Activated CD8-positive, alpha-beta T cell treated with anti-CD3 and anti-CD28 coated beads for 36 hours (primary cell): ENCODE data around the gene ZNF816. TPM values are rescaled to one million over a fixed set of nuclear protein-coding genes. Genes with fewer than 3 reads are reported as not detected.
A peak's percentile ranks its signal among the peaks of the same experiment; 100 is the strongest.
"Not testable (repeated sequence)": the region's sequence is repeated elsewhere in the genome, so short reads cannot be mapped to it uniquely, and the experiment has no call there.

Experiments
- ATAC-seq: fragments of 200-7000 bp; cut with Tn5 transposase; one replicate; pipeline ENCODE4 v1.10.0; 2021; ENCODE audit warnings: mild to moderate bottlenecking, moderate library complexity
- CTCF ChIA-PET: fragments of 350-600 bp; sonication (Branson Sonifier 250); formaldehyde crosslinking; loops from one replicate; lab custom pipeline; 2021; ENCODE audit warnings: antibody characterized with exemption; lab: Charles Lee
- POLR2A ChIA-PET: fragments of 350-600 bp; sonication (Branson Sonifier 250); formaldehyde crosslinking; loops from one replicate; lab custom pipeline; 2021; ENCODE audit warnings: antibody characterized with exemption; lab: Charles Lee
- DNase-seq: peaks from one replicate; pipeline ENCODE4 v3.0.0-alpha.2; 2020
- H3K27ac Mint-ChIP-seq: one replicate; pipeline ENCODE4 v1.8.0; 2021; ENCODE audit warnings: mild to moderate bottlenecking, mixed read lengths
- H3K27me3 Mint-ChIP-seq: one replicate; pipeline ENCODE4 v1.8.0; 2021; ENCODE audit warnings: mixed read lengths
- H3K36me3 Mint-ChIP-seq: one replicate; pipeline ENCODE4 v1.8.0; 2021; ENCODE audit warnings: low read depth, mixed read lengths
- H3K4me1 Mint-ChIP-seq: one replicate; pipeline ENCODE4 v1.8.0; 2021; ENCODE audit warnings: low read depth, mixed read lengths
- H3K4me3 Mint-ChIP-seq: one replicate; pipeline ENCODE4 v1.8.0; 2021; ENCODE audit warnings: mild to moderate bottlenecking, moderate library complexity, mixed read lengths
- H3K9me3 Mint-ChIP-seq: one replicate; pipeline ENCODE4 v1.8.0; 2021; ENCODE audit warnings: mixed read lengths
- intact Hi-C: fragments of 100-400 bp; cut with micrococcal nuclease; formaldehyde crosslinking; loops from one replicate; pipeline ENCODE4 v1.10.0; 2022
- total RNA-seq, 2 experiments: library from RNA; stranded (reverse); gene quantifications; one replicate each; pipeline ENCODE4 v1.2.3, GENCODE V29; 2021
- TF ChIP-seq, protein P1 (sequence below): fragments of 200-600 bp; IDR thresholded peaks from one replicate; pipeline ENCODE4 v1.8.0; 2022; ENCODE audit warnings: antibody characterized with exemption, mild to moderate bottlenecking

ZNF816 gene
- total RNA-seq, 2 experiments from 2014 or later: 10.2 to 12.6 TPM

DNA sequence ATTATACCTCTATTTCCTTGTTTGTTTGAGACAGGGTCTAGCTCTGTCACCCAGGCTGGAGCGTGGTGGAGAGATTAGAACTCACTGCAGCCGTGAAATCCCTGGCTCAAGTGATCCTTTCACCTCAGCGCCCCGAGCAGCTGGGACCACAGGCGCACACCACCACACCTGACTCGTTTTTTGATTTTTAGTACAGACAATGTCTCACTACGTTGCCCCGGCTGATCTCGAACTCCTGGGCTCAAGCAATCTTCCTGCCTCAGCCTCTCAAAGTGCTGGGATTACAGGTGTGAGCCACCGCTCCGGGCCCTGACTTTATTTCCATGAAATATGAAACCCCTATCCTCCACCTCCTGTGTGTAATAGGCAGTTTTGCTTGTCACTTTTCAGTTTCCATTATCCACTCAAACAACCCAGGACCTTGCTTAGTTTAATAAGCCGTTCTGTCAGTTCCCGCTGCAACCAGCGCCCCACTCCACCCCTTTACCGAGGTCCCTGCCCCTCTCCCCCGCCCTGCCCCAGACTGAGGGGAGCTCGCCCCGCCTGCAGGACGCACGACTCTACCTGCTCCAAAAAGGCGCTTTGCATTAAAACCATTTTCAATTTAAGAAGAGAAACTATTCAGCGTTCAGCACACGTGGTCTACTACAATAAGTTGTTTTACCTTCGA, 16.9 kb downstream of the ZNF816 start:
- ATAC-seq (no peak), DNase-seq (no peak)
- Mint-ChIP-seq H3K9me3 (peaks cover 27% of the 10 kb centered on the region), H3K4me1 (peaks cover 11% of the 10 kb centered on the region), H3K27ac (no peak overlapping the region), H3K4me3 (no peak overlapping the region), H3K27me3 (no peaks in the 10 kb centered on the region), H3K36me3 (peaks cover 22% of the 10 kb centered on the region)
- ChIA-PET CTCF (no interaction called here), POLR2A (no interaction called here)
- TF ChIP-seq, protein P1, sequence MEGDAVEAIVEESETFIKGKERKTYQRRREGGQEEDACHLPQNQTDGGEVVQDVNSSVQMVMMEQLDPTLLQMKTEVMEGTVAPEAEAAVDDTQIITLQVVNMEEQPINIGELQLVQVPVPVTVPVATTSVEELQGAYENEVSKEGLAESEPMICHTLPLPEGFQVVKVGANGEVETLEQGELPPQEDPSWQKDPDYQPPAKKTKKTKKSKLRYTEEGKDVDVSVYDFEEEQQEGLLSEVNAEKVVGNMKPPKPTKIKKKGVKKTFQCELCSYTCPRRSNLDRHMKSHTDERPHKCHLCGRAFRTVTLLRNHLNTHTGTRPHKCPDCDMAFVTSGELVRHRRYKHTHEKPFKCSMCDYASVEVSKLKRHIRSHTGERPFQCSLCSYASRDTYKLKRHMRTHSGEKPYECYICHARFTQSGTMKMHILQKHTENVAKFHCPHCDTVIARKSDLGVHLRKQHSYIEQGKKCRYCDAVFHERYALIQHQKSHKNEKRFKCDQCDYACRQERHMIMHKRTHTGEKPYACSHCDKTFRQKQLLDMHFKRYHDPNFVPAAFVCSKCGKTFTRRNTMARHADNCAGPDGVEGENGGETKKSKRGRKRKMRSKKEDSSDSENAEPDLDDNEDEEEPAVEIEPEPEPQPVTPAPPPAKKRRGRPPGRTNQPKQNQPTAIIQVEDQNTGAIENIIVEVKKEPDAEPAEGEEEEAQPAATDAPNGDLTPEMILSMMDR: no peak
- intact Hi-C loops: no loop called here

DNA sequence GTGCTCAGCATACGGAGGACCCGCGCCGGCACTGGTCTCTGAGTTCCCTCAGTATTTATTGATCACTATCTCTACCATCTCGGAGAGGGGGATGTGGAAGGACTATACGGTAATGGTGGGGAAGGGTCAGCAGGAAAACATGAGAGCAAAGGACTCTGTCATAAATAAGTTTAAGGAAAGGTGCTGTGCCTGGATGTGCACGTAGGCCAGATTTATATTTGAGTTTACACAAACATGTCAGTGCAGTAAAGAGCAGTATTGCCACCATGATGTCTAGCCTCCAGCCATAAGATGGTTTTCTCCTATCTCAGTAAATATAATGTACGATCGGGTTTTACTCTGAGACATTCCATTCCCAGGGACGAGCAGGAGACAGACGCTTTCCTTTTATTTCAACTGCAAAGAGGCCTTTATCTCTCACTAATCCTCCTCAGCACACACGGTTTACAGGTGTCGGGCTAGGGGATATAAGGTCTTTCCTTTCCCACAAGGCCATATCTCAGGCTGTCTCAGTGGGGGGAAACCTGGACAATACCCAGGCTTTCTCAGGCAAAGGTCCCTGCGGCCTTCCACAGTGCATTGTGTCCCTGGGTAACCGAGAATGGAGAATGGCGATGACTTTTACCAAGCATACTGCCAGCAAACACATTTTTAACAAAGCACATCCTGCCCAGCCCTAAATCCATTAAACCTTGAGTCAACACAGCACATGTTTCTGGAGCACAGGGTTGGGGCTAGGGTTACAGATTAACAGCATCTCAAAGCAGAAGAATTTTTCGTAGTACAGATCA, 17.8 kb downstream of the ZNF816 start:
- Mint-ChIP-seq H3K9me3 (peaks cover 18% of the 10 kb centered on the region), H3K36me3 (peaks cover 13% of the 10 kb centered on the region), H3K4me1 (peaks cover 11% of the 10 kb centered on the region)
- H3K27me3 Mint-ChIP-seq, intact Hi-C loops, ATAC-seq, POLR2A ChIA-PET, DNase-seq, H3K4me3 Mint-ChIP-seq, H3K27ac Mint-ChIP-seq, CTCF ChIA-PET: not testable (repeated sequence)

DNA sequence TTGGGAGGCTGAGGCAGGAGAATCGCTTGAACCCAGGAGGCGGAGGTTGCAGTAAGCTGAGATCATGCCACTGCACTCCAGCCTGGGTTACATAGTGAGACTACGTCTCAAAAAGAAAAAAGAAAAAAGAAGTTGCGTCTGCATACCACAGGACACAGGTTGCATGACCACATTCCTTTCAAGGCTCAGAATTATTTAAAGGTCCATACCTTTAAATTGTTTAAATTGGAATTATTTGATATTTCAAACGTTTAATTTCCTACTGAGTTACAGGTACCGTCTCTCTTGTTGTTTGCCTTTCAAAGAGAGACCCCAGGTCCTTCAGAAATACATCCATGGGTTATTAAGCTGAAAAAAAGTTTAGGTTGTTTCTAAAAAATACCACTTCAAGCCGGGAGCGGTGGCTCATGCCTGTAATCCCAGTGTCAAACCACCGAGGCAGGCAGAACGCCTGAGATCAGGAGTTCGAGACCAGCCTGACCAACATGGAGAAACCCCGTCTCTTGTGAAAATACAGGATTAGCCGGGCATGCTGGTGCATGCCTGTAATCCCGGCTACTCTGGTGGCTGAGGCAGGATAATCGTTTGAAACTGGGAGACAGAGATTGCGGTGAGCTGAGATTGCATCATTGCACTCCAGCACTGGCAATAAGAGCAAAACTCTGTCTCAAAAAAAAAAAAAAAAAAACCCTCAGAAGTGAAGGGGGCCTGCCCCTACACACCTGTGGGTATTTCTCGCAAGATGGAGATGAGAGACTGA, 18.6 kb downstream of the ZNF816 start:
- Mint-ChIP-seq H3K27ac (no peak overlapping the region), H3K4me3 (no peak overlapping the region)
- POLR2A ChIA-PET: no interaction called here

DNA sequence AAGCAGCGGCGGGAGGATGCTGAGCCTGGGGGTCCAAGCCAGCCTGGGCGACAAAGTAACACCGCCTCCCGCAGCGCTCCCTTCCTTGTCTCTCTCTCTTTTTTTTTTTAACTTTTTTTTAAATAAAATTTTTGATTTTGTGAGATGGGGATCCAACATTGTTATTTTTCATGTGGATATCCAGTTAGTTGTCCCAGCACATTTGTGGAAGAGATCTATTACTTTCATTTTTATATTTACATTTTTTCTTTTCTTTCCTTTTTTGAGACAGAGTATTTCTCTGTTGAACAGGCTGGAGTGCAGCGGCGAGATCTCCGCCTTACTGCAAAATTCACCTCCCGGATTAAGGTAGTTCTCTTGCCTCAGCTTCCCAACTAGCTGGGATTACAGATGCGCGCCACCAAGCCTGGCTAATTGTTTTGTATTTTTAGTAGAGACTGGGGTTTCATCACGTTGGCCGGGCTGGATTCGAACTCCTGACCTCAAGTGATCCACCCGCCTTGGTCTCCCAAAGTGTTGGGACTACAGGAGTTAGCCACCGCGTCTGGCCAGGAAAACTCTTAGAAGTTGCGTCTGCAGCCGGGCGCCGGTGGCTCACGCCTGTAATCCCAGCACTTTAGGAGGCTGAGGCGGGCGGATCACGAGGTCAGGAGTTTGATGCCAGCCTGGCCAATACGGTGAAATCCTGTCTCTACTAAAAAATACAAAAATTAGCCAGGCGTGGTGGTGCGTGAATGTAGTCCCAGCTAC, 19.4 kb downstream of the ZNF816 start:
- POLR2A ChIA-PET: interaction anchor here (0.6 to 0.7 kb wide), 2 partner anchors 67 to 129 kb away, joined by 3 read pairs; no protein-coding TSS in a partner anchor
- peak; percentile 18 for ATAC-seq
- intact Hi-C loops: no loop called here
- TF ChIP-seq, protein P1: no peak
- H3K4me1 Mint-ChIP-seq: peaks cover 22% of the 10 kb centered on the region
- DNase-seq: no peak
- peaks cover 13% of the 10 kb centered on the region for H3K36me3 Mint-ChIP-seq
- CTCF ChIA-PET: no interaction called here
- H3K27me3 Mint-ChIP-seq: no peaks in the 10 kb centered on the region
- no peak overlapping the region for H3K27ac Mint-ChIP-seq
- H3K9me3 Mint-ChIP-seq: peaks cover 11% of the 10 kb centered on the region
- peak overlapping the region; percentile 94 for H3K4me3 Mint-ChIP-seq

More for the DNA sequence above, 18.6 kb downstream of the ZNF816 start:
- Mint-ChIP-seq H3K9me3 (peaks cover 11% of the 10 kb centered on the region), H3K4me1 (peaks cover 15% of the 10 kb centered on the region), H3K36me3 (peaks cover 8% of the 10 kb centered on the region), H3K27me3 (no peaks in the 10 kb centered on the region)
- ATAC-seq (no peak), DNase-seq (no peak)
- CTCF ChIA-PET: no interaction called here
- intact Hi-C loops: no loop called here
- TF ChIP-seq, protein P1: no peak
